AG09309 (cell line): ENCODE measurements around the gene DNAH8.

ENCODE experiments used
- DNase-seq: peaks from one replicate; pipeline ENCODE4 v3.0.0-alpha.2; 2010; ENCODE audit warnings: low read depth
- H3K4me3 ChIP-seq: 2 replicates; pipeline ENCODE4 v1.5.1; 2011; ENCODE audit warnings: mild to moderate bottlenecking, low read depth, low read length, moderate library complexity; ENCODE audit not compliant: control insufficient read depth
- TF ChIP-seq, protein P1 (sequence below): IDR thresholded peaks from 2 replicates; pipeline ENCODE4 v1.5.1; 2011; ENCODE audit warnings: mild to moderate bottlenecking, low read depth, low read length, inconsistent platforms; ENCODE audit not compliant: insufficient read depth, control insufficient read depth; ENCODE audit errors: missing control alignments

DNAH8 gene

DNA sequence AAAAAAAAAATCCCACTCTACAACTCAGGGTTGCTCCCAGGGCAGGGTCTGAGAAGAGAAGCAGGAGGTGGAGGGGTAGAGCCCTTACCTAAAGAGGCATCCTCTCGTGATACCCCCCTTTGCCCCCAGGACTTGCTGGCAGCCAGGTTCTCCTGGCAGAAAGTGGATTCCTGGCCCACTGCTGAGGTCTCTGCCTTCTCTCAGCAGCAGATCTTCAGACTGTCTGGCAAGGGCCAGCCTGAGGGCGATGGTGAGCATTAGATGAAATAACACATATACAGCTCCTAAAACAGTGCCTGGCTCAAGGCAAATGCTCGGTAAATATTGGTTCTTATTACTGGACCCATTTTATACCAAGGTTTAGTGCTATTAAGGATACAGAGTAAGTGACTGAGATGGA lies 328.7 kb downstream of the DNAH8 start:
- TF ChIP-seq, protein P1, sequence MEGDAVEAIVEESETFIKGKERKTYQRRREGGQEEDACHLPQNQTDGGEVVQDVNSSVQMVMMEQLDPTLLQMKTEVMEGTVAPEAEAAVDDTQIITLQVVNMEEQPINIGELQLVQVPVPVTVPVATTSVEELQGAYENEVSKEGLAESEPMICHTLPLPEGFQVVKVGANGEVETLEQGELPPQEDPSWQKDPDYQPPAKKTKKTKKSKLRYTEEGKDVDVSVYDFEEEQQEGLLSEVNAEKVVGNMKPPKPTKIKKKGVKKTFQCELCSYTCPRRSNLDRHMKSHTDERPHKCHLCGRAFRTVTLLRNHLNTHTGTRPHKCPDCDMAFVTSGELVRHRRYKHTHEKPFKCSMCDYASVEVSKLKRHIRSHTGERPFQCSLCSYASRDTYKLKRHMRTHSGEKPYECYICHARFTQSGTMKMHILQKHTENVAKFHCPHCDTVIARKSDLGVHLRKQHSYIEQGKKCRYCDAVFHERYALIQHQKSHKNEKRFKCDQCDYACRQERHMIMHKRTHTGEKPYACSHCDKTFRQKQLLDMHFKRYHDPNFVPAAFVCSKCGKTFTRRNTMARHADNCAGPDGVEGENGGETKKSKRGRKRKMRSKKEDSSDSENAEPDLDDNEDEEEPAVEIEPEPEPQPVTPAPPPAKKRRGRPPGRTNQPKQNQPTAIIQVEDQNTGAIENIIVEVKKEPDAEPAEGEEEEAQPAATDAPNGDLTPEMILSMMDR = no peak
- DNase-seq = no peak
- H3K4me3 ChIP-seq = no peak overlapping the region

DNA sequence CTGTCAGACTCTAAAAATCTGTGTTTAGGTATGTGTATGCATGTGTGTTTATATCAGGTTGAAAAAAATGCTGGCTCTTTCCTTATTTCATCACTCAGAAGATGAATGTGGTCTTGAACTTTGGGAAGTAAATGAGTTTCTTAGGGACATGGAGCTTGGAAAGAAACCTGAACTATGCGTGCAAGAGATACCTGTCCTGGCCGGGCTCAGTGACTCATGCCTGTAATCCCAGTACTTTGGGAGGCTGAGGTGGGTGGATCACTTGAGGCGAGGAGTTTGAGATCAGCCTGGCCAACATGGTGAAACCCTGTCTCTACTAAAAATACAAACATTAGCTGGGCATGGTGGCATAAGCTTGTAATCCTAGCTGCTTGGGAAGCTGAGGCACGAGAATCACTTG lies 329.1 kb downstream of the DNAH8 start:
- no peak overlapping the region for H3K4me3 ChIP-seq
- DNase-seq = no peak
- TF ChIP-seq, protein P1 = no peak

DNA sequence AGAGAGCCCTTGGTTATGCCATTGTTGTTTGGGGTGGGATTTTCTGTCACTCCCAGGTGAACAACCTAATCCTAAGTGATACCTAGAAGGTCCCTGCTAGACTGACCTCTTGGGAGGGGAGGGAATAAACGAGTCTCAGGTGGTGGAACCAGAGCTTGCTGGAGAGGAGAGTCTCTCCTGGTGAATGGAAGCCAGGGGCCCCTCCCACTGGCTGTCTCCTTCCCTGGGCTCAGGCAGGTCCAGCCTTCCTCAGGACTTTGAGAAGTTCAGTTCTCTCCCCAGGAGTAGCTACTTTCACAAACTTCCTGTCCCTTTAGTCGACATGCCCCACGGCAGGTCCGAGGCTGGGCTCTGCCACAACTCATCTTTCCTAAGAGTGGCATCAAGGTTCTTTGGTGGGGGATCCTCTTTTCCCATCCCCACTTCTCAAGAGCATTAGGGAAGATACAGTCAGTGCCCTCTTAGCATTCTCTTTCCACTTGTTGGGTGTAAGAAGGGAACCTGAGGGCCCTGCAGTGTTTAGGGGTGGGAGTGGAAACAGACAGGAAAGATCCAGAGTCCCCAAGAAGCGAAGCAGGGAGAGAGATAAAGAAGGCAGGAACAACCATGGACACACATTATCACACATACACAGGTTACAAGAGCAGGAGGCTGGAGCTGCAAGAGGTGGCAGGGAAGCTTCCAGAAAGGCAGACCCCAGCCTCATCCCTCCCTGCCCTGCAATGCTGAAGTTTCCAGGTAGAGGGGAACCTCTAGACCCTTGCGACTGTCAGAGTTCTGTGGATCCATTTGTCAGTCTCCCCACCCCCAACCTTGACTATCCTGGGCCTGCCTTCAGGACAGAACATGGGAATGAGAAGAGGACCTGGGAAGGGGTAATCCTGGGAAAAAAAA lies 332.6 kb downstream of the DNAH8 start:
- no peak for DNase-seq
- TF ChIP-seq, protein P1 = no peak
- no peak overlapping the region for H3K4me3 ChIP-seq

DNA sequence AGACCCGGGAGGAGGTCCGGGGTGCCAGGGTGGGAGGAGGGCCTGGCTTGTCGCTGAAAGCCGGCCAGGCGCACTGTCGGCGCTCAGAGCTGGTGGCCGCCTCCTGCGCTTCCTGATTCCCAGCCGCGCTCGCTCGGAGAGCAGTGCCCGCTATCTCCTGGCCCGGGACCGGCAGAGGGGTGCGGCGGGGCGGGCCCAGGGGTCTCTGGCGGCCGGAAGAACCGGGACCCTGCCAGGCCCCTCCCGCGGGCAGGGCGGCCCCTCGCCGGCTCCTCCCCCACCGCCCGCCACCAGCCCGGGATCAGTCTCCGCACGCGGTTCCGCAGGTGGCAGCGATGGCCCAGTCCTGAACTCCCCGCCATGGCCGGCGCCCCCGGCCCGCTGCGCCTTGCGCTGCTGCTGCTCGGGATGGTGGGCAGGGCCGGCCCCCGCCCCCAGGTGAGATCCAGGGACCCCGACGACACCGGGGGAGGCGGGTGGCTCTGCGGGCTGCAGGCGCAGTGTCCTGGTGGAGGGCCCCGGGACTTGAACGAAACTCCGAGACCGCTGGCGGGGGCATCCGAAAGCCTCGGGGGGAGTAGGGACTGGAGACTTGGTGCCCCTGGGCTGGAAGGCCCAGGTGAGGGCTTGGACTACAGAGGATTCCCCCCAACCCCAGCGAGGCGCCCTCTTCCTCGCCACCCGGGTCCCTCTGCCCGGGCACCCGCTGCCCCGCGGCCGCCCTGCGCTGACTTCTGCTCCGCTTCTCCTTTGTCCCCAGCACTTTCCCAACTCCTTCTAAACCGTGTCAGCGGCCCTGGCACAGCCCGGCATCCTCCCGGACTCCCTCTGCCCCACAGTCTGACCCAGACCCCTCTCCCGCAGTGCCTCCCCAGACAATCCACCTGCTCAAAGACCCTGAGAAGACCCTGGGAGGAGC lies 333.6 kb downstream of the DNAH8 start, which contains the start of gene GLP1R:
GLP1R (plus strand) TSS at position 301 of the 919 bp plus-strand sequence; CDS start at position 361, 60 bp downstream.
- H3K4me3 ChIP-seq = no peak within 1 kb of the TSS
- DNase-seq = no peak
- TF ChIP-seq, protein P1 = no peak

DNA sequence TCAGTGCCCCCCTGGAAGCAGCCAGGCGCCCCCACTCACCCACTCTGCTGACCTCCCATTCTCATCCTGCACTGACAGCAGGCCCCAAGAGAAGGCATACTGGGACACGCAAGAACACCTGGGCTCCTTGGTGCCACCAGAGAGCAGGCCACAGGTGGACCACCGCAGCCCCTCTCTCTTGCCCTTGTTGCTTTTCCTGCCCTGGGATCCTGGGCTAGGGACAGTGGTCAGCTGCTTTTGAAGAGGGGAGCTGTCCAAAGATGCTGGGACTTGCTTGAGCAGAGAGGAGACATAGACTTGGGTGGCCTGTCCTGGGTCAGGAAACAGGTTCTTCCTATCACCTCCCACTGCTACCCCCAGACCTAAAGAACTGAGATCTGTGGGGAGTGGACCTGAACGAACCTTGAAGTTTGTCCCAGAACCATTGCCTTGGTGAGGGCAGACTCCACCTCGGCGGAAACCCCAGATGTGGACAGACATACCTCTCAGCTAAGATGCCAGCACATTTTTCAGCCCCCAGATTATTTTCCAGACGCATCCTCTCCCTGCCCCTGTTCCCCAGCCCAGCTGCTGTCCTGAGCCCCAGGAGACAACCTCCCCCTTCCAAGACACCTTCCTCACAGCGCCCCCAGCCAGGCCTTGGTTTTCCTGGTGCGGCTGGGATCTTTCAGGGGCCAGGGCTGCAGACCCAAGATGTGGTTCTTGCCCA lies 334.6 kb downstream of the DNAH8 start:
- H3K4me3 ChIP-seq = no peak overlapping the region
- no peak for DNase-seq
- TF ChIP-seq, protein P1 = no peak
